Dedifferentiated amniotic fluid mesenchymal stem cell (primary cell): ENCODE data around the gene HIVEP1.
"Not testable (repeated sequence)": the region's sequence is repeated elsewhere in the genome, so short reads cannot be mapped to it uniquely, and the experiment has no call there.

Experiments
- DNase-seq: peaks from one replicate; pipeline ENCODE4 v3.0.0-alpha.2; 2016; ENCODE audit errors: extremely low spot score

HIVEP1 gene

DNA sequence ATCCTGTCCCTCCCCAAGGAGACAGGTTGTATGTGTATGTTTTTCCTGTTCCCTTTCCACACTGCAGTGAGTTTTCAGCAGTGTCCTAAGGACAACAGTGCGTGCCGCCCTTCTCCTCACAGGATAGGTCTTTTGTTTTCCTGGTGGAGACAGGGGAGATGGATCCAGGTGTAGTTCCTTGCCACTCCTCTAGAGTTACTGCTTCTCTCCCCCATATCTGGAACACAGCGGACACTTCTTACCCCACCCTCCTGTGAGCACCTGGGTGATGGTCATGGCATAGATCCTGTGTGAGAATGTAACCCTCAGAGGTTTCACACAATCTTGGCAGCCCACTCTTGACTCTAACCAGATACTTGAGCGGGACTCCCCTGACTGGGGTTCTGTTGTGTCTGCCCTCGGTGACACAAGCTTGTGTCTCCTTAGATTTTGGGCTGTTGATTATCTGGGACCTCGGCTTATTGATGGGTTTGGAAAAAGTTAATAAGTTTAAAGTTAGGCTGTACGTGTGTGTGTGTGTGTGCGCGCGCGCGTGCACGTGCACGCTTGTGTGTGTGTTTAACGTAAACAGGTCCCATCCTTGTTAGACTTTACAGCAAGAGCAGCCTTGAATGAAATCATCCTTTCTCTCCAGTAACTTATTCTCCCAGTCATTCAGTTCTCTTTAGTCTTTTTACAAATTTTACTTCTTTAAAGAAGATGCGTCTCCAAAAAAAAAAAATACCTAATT, 146.7 kb downstream of the HIVEP1 start:
- no peak for DNase-seq

DNA sequence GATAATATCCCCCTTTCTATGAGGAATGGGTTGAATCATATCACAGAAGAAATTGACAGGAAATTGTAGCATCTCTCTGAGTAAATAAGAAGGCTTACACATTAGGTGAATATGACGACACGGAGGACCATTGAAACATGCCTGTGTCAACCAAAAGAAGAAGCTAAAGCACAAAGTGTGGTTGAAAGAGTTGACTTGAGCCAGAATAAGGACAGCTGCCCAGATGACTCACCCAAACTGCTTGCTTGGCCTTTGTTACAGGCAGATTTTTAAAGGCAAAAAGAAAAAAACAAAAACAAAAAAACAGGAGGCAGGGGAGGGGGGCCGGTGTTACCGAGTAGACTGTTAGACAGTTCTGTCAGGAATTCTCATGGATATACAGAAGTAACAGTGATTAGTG, 148.2 kb downstream of the HIVEP1 start:
- no peak for DNase-seq

DNA sequence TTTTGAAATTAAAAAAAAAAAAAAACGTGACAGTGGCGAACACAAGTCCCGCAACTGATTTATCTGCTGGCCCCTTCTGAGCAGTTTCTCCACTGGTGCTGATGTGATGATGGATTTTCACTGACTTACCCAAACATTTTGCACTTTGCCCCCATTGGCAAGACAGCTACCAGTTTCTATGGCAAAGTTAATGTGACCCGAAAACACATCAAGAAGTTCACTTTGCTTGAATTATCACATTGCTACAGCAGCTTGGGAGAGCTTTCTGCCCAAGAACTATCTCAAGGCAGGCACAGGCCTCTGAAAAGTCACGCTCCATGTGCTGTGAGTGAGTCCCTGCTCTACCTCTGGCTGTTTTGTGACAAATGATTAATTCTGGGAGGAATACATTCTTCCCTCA, 150.1 kb downstream of the HIVEP1 start:
- no peak for DNase-seq

DNA sequence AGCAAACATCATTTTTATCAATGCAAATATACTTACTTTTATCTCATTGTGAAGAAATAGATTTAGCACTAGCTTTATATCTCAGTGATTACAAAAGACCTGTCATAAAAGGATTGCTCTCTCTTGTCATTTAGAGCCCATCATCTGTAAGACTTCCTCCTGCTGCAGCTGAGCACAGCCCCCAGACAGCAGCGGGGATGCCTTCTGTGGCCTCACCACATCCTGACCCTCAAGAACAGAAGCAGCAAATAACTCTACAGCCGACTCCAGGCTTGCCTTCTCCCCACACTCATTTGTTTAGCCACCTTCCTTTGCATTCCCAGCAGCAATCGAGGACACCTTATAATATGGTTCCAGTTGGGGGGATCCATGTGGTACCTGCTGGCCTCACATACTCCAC, 151.0 kb downstream of the HIVEP1 start:
- DNase-seq, result no peak

DNA sequence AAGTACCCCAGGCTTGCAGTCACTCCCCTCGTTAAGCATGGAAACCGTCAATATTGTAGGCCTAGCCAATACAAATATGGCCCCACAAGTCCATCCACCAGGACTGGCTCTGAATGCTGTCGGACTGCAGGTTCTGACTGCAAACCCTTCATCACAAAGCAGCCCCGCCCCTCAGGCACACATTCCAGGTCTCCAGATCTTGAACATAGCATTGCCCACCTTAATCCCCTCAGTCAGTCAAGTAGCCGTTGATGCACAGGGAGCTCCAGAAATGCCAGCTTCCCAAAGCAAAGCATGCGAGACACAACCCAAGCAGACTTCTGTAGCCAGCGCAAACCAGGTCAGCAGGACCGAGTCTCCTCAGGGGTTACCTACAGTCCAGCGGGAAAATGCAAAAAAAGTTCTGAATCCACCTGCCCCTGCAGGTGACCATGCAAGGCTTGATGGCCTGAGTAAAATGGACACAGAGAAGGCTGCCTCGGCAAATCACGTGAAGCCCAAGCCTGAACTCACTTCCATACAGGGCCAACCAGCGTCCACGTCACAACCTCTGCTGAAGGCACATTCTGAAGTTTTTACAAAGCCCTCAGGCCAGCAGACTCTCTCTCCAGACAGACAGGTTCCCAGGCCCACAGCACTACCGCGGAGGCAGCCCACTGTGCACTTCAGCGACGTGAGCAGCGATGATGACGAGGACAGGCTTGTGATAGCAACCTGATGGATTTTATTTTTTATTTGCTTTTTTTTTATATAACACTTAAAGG, 151.8 kb downstream of the HIVEP1 start:
- no peak for DNase-seq

DNA sequence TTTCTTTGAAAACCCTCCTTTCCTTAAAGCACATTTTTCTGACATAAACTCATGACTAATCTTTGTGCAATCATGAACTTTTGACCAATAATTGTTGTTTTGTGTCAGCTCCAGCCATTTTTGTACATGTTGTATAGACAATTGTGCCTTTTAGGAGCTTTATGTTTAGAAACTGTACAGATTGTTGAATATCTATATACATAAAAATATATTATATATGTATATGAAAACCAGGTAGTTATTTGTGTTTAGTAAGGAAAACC, 152.3 kb downstream of the HIVEP1 start:
- DNase-seq, result no peak

DNA sequence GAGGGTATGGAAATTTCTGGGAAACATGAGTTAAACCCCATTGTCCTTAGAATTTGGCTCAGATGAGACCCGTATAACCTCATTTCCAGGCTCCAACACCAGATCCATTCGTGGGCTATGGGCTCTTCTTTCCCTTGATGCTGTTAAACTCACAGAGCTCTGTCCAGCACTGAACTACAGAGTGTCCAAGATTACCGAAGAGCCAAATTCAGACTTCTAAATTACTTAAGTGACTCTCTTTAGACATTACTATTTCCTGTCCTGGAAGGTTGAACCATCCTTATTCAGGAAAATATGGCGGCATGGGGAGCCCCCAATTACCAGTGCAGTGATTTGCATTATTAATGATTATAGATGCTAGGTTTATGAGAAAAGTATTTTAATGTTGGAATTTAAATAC, 153.2 kb downstream of the HIVEP1 start:
- no peak for DNase-seq

DNA sequence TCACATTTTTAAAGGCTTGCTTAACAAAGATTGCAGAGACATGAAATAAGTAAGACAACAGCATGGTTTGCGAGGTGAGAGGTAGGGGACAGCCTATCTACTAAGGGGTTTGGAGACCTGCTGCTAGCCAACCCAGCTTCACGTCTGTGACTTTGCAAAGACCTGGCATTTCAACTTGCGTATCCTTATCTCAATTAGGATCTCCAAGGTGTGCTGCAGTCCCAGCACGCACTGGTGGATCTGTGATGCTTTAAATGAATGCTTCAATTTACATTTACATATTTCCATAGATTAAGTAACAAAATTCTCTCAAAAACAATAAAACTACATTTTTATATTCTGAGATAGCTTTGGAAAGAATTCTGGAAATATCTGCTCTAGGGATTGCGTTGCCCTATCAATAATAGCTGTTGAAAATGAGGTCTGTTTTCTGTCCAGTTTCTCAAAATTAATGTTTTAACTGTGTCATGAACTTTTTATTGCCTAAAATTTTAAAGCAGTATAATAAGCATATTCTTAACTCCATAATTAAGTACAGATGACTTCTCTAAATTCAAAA, 153.7 kb downstream of the HIVEP1 start:
- no peak for DNase-seq

DNA sequence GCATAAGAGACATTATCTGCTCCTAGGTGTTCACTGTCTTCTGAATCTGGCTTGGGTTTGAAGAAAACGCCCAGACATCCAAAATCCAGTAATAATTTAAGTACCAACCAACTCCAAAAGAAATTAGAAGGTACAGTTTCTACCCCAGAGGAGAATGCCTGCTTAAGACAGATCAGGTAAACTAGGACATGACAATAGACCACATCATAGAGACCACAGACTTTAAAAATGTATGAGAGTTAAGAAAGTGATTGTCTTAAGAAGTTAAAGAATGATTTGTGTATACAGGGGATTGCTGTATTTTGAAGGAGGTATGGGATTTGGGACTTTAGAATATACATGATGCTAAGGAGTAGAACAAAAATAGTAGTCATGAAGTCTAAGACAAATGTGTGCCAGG, 157.3 kb downstream of the HIVEP1 start:
- no peak for DNase-seq

DNA sequence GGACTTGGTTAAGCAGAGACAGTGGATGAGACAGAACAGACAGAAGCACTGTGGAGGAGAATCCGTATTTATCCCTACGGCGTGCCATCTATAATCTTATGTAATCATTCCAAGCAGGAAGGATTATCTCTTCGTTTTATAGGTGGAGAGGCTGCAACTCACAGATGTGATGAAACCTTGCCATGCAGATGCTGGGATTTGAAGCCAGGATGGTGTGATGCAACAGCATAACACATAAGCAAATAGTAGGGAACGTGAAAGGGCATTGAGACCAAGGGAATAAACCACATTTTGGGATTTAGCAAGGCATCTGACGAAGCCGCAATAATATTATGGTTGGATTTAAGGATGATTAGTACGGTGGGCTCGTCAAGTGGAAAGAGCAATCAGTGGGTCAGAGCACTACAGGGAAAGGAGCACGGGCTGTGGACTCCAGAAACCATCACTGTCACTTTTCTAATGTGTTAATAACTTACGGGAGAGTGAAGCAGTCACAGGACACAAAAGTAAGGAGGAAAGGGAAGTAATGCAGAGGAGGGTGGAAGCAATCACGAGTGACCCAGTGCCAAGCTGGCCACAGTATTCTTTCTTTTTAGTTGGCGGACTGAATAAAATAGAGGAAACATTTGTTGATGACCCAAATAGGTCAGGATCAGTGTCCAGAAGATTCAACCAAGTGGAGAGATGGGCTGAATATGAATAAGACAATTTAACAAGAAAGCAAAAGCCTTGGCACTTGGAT, 158.4 kb downstream of the HIVEP1 start:
- DNase-seq, result no peak

DNA sequence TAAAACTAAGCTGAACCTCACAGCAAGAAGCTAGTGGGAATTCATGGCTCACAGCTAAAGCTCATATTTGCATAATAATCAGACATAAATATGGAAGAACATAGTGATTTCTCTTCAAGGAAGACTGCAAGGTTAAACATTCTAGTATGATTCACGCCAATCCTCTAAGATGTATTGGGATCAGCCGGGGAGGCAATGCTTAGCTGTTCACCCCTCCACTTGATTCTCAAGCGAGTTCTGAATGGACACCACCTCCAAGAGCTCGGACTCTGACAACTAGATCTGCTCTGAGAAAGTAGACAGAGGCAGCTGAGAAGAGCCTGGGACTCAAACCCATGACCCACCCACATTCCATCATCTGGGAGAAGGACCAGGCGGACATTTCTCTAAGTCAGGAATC, 159.6 kb downstream of the HIVEP1 start:
- DNase-seq, result no peak

DNA sequence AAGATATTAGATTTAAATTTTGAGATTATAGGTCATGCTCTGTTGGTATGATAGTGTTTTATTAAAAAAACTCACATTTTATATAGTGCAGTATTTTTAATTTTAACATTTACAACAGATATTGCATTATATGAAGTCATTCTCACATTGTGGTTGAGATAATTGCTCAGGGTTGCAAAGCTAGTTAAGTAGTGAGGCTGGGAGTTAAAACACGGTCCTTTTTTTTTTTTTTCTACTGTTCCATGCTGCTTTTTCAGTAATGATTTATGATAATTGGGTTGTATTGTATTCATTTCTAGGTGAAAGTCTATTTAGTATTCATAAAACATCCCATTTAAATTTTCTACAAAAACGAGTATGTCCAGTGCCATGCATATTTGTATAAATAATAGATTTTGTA, 160.5 kb downstream of the HIVEP1 start:
- DNase-seq, result no peak

DNA sequence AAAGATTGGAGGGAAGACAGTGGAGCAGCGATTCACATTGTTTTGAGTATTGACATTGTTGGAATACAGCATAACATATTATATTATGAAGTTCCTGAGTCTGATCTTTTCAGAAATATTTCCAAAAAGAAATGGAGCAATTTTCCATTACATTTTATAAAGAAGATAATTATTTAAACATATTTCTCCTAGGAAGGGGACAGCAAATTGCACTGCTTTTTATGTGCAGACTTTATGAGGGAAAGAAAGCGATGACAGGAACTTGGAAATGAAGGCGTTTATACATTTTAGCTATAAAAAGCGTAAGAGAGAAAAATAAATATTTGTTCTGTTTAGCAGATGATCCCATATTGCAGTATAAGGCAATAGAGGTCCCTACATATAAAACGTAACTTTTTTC, 161.1 kb downstream of the HIVEP1 start:
- DNase-seq, result no peak

DNA sequence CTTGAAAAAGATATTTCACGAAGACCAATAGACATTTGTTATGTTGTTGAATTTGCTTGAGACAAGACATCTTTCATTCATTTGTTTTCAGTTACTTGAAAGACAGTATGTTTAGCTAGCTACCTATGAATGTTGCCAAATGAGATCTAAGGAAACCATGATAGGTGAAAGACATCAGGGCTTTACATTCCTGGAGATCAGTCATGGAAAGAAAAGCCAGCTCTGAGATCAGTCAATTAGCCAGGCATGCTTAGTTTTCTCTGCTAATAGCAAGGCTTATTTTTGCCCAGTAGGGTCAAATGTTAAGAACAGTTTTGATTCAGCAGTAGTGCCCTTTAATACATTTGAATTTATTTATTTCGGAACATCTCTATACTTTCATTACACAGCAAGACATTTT, 161.5 kb downstream of the HIVEP1 start:
- no peak for DNase-seq

DNA sequence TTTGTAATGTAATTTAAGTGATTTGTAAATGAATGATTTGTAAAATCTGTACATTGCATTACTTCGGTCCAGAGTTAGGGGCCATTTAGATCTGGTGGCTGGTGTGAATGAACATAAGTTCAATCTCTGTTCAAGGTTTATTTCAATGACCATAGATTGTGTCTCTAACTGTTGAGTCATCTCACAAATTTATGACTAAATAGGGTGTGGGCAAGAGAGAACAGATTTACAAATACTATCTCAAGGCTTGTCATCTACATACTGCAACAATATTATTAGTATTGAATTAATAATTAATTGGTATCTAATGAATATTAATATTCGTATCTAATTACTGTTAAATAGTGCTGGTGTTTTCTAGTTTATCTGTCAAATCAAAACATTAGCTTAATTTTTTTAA, 162.8 kb downstream of the HIVEP1 start:
- DNase-seq, result no peak

DNA sequence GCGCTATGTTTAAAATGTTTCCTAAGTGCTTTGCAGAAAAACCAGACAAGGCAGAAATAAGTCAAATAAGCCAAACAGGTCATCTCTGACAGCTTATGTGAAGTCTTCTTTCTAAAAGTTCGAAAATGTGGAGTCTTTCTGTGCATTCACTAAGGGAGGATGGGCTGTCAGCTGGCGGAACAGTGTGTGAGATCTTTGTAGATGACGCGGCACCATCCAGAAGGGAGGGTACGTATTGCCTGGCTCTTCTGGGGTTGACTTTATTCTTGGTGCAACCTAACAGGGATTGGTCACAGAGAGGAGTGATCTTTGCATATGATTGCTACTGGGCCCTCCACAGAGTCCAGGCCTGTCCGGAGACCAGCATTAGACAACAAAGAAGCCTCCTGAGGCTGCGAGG, 163.5 kb downstream of the HIVEP1 start:
- DNase-seq, result no peak

DNA sequence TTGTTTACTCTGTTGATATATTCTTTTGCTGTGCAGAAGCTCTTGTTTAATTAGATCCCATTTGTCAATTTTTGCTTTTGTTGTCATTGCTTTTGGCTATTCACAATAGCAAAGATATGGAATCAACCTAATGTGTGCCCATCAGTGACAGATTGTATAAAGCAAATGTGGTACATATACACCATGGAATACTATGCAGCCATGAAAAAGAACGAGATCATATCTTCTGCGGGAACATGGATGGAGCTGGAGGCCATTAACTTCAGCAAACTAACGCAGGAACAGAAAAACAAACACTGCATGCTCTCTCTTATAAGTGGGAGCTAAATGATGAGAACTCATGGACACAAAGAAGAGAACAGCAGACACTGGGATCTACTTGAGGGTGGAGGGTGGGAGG, 164.7 kb downstream of the HIVEP1 start:
- DNase-seq, result not testable (repeated sequence)

DNA sequence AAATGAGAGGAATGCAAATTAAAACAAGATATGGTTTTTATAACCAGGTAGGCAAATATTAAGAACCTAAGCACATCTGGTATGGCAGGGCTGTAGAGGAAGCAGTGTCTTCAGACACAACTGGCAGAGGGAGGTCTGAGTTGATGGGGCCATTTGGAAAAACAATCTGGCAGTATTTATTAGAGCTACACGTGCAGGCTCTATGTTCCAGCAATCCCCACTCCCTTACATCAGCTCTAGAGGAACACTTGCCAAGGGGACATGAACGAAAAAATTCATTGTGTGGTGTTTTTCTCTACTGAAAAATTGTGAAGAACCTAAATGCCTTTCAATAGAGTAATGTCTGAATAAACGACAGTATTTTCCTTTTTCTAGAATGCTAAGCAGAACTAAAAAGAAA, 166.4 kb downstream of the HIVEP1 start:
- DNase-seq, result no peak

DNA sequence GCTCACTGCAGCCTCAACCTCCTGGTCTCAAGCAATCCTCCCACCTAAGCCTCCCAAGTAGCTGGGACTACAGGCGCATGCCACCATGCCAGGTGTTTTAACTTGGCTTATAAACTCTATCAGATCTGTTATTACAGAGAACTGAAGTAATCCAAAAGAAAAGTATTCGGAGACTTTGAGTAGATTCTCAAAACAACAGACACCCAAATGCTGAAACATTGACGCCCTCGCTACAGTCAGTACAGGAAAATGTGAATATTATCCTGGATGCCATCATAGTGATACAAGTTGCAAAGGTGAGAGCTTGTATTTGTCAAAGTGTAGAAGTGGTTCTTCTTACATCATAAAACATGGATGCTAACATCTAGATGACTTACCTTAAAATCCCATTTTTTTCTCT, 169.4 kb downstream of the HIVEP1 start:
- DNase-seq, result no peak

DNA sequence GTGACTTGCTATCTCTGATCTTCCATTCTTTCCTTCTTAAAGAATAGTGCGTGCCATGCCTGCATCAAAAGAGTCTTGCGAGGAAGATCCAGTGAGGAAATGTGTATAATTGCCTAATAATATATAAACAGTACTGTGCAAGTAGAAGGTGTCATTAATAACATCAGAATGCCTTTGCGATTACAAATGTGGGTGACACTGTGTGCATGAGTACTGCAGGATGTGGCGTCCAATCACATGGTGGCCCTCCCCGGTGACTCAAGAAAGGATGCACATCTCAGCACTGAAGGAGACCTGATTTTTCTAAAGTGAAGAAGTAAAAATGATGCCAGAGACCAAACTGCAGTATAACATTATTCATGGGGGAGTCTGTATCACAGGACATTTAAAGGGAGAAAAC, 170.6 kb downstream of the HIVEP1 start:
- no peak for DNase-seq

DNA sequence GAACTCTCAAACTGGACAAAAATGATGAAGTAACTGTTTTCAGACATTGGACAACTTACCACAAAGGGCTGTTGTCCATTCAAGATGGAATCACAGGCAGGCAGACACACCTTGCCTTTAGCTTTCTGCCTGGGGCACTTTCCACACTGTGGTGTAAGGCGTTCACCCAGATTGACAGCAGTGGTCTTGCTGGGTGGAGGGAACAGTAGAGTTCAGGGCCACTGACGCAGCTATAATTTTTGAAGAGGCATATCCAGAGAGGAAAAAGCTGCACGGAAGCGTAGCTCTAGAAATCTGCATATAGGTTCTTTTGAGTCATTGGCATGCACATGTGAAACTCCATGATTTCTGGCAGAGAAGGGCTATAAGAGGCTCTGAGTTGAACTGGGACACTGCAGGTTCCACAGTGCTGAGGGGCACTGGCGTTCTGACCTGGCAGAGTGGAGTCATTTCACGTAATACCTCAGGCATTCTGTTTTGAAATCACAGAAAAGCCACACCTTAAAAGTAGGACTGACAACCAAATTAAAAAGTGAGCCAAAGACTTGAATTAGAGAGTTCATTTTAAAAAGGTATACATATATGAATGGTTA, 173.1 kb downstream of the HIVEP1 start:
- DNase-seq, result no peak

DNA sequence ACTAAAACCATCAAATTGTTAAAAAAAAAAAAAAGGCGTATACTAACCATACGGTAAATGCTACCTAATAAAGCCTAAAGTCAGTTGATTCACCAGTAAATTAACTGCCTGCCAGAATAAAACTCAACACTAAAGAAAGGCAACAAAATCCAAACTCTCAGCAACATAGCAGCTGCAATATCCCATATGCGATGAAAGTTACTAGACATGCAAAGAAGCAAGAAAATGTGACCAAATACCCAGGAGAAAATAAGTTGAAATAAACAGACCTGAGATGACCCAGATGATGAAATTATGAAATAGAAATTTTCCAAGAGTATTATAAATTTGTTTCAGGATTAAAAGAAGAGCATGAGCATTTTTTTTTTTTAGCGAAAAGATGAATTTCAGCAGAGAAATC, 174.4 kb downstream of the HIVEP1 start:
- no peak for DNase-seq

DNA sequence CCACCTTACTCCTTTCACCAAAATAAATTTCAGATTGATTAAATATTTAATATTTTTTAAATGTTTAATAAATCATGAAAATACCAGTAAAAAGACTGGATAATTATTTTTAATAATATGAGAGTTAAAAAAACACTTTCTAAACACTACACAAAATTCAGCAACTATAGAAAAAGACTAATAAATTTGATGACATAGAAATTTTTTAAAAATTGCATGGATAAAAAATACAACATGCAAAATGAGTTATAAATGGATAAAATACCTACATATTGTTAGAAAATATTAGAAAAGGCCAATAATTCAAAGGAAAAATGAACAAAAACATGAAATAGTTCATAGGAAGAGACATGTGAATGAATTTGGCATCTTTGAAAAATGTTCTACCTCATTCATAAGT, 177.0 kb downstream of the HIVEP1 start:
- no peak for DNase-seq
